GM19397 (cell line): ENCODE data around the gene RNF41.
A peak's percentile ranks its signal among the peaks of the same experiment; 100 is the strongest.

Source experiments
- ATAC-seq: cut with Tn5 transposase; IDR thresholded peaks from one replicate; pipeline ENCODE4 v1.9.1; 2021; ENCODE audit warnings: mild to moderate bottlenecking, moderate library complexity; ENCODE audit not compliant: unreplicated experiment

The RNF41 gene

GRCh38 chr12:56244494-56244893 is 22.8 kb upstream of the RNF41 start:
- ATAC-seq: no peak

- no peak for ATAC-seq
These were observed 22.0 kb upstream of the RNF41 start for GRCh38 chr12:56243731-56244181.

DNA sequence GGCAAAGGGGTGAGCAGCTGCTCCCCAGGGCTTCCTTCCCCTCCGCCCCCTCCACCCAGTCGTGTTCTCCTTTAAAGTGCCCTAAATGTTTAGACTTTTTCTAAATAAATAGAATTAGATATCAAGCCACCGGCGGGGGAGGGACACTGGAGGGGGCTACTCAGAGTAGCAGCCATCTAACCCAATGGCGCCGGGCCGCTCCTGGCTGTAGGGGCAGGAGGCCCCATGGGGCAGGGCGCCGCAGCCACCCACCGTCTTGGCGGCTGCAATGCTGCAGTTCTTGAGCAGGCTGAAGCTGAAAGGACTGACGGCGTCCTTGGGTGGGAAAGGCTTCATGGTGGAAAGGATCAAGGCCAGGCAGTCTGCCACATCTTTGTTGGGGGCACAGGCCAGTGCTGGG is 21.3 kb upstream of the RNF41 start:
- ATAC-seq: no peak

DNA sequence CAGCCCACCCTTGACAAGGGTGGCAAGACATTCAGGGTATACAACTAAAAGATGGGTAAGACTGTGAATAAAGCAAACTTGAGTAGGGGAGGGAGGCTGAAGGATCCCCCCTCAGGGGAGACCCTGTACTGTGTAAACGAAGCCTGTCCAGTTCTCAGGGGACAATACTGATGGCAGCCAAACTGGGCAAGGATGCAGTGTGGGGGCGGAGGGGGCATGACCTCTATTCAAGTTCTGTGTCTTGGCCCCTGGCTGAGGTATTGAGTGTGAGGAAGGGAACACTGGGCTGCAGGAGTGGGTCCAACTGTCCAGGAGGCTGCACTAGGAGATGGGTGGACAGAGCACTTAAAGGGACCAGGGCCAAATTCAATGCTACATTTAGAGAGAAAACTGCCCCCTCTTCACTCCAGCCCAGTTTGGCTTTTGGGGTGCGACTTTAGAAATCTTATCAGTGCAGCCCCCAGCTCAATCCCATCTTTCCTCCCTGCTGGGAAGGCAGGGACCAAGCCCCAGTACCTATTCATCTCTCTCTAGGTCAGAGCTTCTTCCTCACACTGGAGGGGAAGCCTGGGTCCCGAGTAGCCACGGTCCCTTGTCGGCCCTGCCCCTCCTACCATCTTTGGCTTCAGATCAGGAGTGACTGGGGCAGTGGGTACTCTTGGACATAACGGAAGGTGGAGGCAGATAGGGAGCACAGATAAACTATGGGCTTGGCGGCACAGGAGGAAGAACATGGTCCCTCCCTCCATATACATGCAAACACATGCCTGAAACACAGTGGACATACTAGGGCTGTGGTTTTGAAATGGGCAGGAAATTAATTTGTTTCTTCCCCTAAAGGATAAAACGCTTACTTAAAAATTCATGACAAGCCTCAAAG is 19.9 kb upstream of the RNF41 start:
- ATAC-seq: no peak

DNA sequence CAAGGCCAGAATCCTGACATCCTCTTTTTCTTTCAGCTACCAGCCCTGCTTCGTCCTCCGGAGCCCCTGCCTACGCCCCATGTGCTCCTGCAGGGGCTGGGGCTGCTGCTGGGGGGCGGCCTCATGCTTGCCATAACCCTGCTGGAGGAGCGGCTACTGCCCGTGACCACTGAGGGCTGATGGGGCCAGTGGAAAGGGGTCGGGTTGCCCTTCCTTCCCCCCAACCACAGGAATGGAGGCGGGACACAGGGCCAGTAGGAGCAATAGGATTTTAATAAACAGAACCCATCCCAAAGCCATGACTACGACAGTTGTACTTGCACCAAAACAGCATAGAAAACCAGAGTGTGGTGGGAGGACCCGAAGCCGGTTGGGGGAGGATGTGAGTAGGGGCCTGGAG is 15.8 kb upstream of the RNF41 start:
- ATAC-seq: no peak

- no peak for ATAC-seq
These were observed 15.3 kb upstream of the RNF41 start for GRCh38 chr12:56236985-56237384.

- no peak for ATAC-seq
These were observed 14.4 kb upstream of the RNF41 start for GRCh38 chr12:56236091-56236490.

GRCh38 chr12:56234746-56235436 is 13.2 kb upstream of the RNF41 start:
- no peak for ATAC-seq

- no peak for ATAC-seq
These were observed 9.5 kb upstream of the RNF41 start for GRCh38 chr12:56231184-56231582.

DNA sequence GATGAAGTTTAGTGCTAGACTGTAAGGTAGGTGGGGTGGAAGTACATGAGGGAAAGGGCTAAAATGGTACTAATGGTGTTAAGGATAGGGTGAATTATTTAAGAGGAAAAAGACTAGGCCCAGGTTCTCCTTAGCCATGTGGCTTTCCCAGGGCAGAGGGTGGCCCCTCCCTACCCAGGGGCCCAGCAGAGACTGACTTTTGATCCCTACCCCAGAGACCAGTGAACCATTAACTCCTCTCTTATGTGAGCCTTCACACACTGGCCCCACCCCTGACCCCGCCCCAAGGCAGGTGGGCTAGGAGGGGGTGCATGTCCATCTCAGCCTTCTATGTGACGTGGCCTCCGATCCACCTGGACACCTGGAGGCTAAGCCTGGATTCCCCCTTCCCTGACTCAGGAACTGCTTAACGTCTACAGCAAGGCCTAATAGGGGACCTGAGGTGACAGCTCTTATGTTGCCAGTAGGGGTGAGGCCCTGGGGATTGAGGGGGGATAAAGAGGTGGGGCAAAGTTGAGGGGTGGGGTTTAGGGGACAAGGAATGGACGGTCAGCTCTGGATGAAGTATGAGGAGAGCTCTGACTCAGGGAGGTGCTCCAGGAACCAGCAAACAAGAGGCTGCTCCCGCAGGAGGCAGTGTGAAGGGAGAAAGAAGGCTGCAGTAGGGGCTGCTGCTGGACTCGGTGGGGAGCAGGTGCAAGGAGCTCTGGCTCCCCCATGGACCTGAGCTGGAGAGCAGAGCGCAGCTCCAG is 8.9 kb upstream of the RNF41 start:
- ATAC-seq: no peak

DNA sequence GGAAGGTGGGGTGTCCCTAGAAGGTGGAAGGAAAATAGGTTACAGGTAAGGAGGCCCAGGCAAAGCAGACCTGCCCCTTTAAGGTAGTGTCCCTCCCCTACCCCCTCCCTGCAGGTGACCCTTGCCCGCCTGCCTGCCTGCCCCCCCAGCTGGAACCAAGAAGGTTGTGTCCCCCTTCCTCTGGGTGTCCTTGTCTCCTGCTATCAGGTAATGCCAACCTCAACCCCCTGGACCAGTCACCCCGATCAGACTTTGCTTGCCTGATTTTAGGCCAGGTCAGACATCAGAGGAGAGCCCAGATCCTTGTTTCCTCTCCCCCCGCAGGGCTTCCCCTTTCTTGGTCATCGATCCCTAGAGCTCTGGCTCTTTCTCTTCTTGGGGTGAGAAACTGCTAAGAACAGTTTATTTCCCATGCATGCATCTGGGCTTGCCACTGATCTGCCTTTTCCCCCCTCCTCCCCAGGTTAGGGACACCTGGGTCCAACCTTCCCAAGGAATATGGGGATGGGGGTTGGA is 8.3 kb upstream of the RNF41 start, which contains the start of gene SLC39A5:
Gene SLC39A5 (plus strand): TSS at position 136 of the 516 bp plus-strand sequence. CDS start 1,224 bp downstream, outside the sequence.
- ATAC-seq: no peak

DNA sequence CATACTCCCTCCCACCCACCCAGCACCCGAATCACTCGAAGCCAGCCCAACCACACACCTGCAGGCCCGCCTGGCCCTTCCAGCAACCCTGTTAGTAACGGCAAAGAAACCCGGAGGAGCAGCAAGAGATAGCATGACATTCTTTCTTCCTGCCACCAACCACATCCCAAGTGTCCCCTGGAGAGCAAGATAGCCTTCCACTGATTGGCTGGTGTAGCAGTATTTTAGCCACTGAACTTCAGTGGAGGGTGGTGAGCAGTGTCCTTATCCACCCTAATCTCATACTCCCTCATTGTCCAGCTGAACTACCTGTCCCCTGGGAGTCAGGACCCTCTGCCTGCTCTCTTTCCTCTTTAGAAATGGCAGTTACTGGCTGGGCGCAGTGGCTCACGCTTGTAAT is 7.4 kb upstream of the RNF41 start:
- ATAC-seq: no peak

- ATAC-seq: no peak
These were observed 3.2 kb upstream of the RNF41 start for GRCh38 chr12:56224954-56225353.

DNA sequence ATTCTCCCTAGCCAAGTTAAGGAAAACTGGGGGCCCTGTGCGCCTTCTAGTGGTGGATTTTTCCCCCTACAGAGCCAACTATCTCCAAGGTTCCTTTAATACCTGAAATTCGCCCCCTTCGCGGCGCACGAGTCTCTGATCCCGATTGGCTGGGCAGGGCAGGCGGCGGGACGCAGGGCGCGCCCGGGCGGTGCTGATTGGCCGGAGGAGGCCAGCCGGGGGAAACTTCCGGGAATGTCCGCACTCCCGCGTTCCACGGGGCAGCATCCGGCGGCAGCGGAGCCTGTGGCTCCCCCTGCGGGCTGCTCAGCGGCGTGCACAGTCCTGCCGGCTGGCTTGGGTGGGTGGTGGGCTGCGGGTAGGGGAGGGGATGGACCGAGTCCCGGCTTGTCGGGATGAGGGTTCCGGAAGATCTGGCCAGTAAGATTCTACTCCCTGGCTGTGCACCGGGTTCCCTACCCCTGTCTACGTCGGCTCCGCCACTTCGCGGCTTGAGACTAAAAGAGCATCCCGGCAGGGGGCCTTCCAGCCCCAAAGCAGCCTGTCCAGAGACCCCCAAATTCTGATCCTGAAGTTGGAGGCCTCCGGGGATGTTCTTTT is 2.5 kb upstream of the RNF41 start, which contains the start of gene NABP2:
Gene NABP2 (plus strand): TSS at position 241 of the 600 bp plus-strand sequence. CDS start 515 bp downstream, outside the sequence.
- peak; percentile 75 for ATAC-seq

- no peak for ATAC-seq
These were observed 1.9 kb upstream of the RNF41 start for GRCh38 chr12:56223571-56224101.

GRCh38 chr12:56222531-56222895 is 791 bp upstream of the RNF41 start:
- ATAC-seq: no peak

DNA sequence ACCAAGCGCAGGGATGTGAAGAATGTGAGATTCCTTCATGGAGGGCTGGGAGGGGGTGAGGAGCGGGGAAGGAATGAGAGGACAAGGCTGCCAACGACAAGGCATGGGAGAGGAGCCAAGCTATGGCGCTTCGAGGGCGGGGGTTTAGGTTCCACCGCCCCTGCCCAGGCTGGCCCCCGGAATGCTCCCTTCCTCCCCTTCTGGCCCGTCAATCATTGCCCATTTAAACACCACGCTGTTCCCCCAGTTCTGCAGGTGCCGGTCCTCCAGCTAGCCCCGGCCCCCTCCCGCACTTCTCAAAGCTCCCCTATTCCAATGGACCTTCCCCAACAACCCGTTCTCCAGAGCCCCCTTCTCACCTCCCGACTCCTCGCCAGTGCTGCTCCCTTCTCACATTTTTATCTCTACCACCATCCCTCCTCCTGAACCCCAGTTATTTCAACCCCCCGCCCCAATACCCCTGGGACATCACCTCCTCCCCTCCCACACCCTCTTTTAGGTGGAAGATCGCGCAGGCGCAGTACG is 428 bp downstream of the RNF41 start:
- ATAC-seq: peak; percentile 34

DNA sequence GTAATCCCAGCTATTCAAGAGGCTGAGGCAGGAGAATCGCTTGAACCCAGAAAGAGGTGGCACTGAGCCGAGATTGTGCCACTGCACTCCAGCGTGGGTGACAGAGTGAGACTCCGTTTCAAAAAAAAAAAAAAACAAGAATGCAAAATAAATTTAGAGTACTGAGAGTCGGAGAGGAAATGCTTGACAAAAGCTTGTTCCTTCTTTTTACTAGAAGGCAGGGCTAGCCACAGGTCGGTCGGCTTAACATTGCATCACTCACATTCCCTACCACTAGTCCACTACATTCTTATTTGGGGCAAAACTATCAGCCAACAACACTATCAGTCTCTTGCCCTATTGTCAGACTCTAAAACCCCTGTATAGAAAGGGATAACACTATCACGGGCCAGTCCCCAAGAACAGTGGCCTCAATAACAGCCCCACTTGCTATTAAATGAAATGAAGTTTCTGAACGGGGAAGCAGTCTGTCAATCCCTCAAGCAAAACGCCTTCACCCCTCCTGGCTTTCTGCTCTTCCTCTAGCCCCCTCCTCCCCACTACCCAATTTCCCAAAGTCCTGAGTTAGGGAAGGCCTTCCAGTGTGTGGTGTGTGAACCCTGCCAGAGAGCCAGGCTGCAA is 1.0 kb downstream of the RNF41 start:
- no peak for ATAC-seq

GRCh38 chr12:56219840-56220239 is 1.9 kb downstream of the RNF41 start:
- no peak for ATAC-seq

- no peak for ATAC-seq
These were observed 5.3 kb downstream of the RNF41 start for GRCh38 chr12:56216461-56216860.
